HFFc6 (cell line): ENCODE data around the gene MFAP5. TPM values are rescaled to one million over a fixed set of nuclear protein-coding genes. Genes with fewer than 3 reads are reported as not detected.
"Not testable (repeated sequence)": the region's sequence is repeated elsewhere in the genome, so short reads cannot be mapped to it uniquely, and the experiment has no call there.

ENCODE experiments used
- DNase-seq: peaks from one replicate; pipeline ENCODE4 v3.0.0-alpha.2; 2018
- H3K27ac Mint-ChIP-seq: 2 replicates; pipeline ENCODE4 v1.8.0; 2020; ENCODE audit warnings: mild to moderate bottlenecking, mixed read lengths
- H3K27me3 Mint-ChIP-seq: 2 replicates; pipeline ENCODE4 v1.8.0; 2021; ENCODE audit warnings: mild to moderate bottlenecking, moderate library complexity, mixed read lengths; ENCODE audit not compliant: insufficient read depth
- H3K36me3 Mint-ChIP-seq: 2 replicates; pipeline ENCODE4 v1.8.0; 2021; ENCODE audit warnings: low read depth, mixed read lengths
- H3K4me1 Mint-ChIP-seq: 2 replicates; pipeline ENCODE4 v1.8.0; 2020; ENCODE audit warnings: low read depth, mixed read lengths
- H3K4me3 Mint-ChIP-seq: 2 replicates; pipeline ENCODE4 v1.8.0; 2020; ENCODE audit warnings: mild to moderate bottlenecking, moderate library complexity, mixed read lengths
- H3K9me3 Mint-ChIP-seq: 2 replicates; pipeline ENCODE4 v1.8.0; 2020; ENCODE audit warnings: mild to moderate bottlenecking, mixed read lengths
- total RNA-seq, 6 experiments: library from RNA; stranded (reverse); fragmentation: NEBNext Ultra II Directional; extraction: Animal tissue kit (Norgen Biotek cat#: 25700); gene quantifications; 2 replicates in 1 of 6; 3 replicates in 5 of 6; pipeline ENCODE4 v1.2.3, GENCODE V29; 2021
- TF ChIP-seq, protein P1 (sequence below): fragments of 200-600 bp; sonication (generic); IDR thresholded peaks from 2 replicates; pipeline ENCODE4 v1.5.0; 2021; ENCODE audit warnings: antibody characterized with exemption, mild to moderate bottlenecking

Gene MFAP5
- total RNA-seq, 6 experiments from 2014 or later: 42.1 to 194 (median 167) TPM

DNA sequence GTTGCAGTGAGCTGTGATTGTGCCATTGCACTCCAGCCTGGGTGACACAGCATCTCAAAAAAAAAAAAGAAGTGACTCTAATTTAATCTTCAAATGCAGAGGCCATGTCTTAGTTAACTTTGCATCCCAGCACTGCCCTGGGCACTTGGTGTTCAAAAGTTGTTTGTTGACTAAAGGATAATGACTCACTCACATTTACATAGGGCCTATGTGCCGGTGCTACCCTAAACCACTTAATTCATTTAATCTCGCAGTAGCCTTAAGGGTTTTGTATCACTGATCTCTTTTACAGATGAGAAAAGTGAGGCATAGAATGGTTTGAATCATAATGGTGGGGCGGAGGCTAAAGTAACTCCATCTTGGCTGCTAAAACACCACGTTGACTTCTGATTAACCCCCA lies 23.7 kb downstream of the MFAP5 start:
- H3K4me3 Mint-ChIP-seq: no peak overlapping the region
- no peak for DNase-seq
- no peaks in the 10 kb centered on the region for H3K36me3 Mint-ChIP-seq

DNA sequence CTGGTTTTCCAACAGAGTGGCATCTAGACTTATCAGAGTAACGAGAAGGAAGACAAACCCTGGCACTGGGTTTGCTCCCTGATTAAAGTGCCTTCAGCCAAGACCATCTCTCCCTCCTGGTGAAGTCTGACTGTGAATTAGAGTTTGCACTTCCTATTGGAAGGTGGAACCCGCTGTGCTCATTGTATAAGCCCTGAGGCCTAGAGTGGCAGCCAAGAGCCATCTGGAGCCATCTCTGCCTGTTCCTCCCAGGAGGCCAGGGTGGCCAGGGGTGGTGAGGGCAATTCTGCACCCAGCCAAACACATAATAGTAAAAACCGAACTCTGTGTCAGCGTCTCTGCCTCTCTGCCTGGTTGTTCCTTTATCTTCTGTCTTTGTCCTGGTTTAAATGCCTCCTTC lies 25.0 kb downstream of the MFAP5 start:
- no peak for DNase-seq
- peaks cover 8% of the 10 kb centered on the region for H3K27me3 Mint-ChIP-seq
- H3K4me1 Mint-ChIP-seq: peaks cover 24% of the 10 kb centered on the region; the same call in 1 of the 2 replicates
- no peak overlapping the region for H3K27ac Mint-ChIP-seq
- TF ChIP-seq, protein P1, sequence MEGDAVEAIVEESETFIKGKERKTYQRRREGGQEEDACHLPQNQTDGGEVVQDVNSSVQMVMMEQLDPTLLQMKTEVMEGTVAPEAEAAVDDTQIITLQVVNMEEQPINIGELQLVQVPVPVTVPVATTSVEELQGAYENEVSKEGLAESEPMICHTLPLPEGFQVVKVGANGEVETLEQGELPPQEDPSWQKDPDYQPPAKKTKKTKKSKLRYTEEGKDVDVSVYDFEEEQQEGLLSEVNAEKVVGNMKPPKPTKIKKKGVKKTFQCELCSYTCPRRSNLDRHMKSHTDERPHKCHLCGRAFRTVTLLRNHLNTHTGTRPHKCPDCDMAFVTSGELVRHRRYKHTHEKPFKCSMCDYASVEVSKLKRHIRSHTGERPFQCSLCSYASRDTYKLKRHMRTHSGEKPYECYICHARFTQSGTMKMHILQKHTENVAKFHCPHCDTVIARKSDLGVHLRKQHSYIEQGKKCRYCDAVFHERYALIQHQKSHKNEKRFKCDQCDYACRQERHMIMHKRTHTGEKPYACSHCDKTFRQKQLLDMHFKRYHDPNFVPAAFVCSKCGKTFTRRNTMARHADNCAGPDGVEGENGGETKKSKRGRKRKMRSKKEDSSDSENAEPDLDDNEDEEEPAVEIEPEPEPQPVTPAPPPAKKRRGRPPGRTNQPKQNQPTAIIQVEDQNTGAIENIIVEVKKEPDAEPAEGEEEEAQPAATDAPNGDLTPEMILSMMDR: no peak
- H3K9me3 Mint-ChIP-seq: peaks cover 4% of the 10 kb centered on the region; the same call in 1 of the 2 replicates
- no peaks in the 10 kb centered on the region for H3K36me3 Mint-ChIP-seq
- no peak overlapping the region for H3K4me3 Mint-ChIP-seq

More for the DNA sequence above, 23.7 kb downstream of the MFAP5 start:
- Mint-ChIP-seq H3K9me3 (peaks cover 4% of the 10 kb centered on the region; the same call in 1 of the 2 replicates), H3K27ac (no peak overlapping the region), H3K4me1 (peaks cover 24% of the 10 kb centered on the region; the same call in 1 of the 2 replicates), H3K27me3 (peaks cover 8% of the 10 kb centered on the region)
- TF ChIP-seq, protein P1: no peak

DNA sequence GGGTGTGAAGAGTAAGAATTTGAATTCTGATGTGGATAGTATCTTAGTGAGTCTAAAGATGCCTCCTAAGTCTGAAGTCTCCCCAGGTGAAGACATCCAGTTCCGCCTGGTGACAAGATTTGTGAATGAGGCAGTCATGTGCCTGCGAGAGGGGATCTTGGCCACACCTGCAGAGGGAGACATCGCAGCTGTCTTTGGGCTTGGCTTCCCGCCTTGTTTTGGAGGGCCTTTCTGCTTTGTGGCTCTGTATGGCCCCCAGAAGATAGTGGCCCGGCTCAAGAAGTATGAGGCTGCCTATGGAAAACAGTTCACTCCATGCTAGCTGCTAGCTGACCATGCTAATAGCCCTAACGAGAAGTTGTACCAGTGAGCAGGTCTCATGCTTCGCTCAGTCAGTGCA lies 25.4 kb downstream of the MFAP5 start:
- Mint-ChIP-seq H3K4me1 (peaks cover 24% of the 10 kb centered on the region; the same call in 1 of the 2 replicates), H3K4me3 (no peak overlapping the region)

DNA sequence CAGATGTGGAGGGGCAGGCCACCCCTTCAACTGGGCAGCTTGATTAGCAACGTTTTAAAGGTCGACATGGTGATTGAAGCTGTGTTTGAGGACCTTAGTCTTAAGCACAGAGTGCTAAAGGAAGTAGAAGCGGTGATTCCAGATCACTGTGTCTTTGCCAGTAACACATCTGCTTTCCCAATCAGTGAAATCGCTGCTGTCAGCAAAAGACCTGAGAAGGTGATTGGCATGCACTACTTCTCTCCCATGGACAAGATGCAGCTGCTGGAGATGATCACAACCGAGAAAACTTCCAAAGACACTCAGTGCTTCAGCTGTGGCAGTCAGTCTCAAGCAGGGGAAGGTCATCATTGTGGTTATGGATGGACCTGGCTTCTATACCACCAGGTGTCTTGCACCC lies 26.0 kb downstream of the MFAP5 start:
- H3K9me3 Mint-ChIP-seq: peaks cover 4% of the 10 kb centered on the region; the same call in 1 of the 2 replicates
- peaks cover 24% of the 10 kb centered on the region; the same call in 1 of the 2 replicates for H3K4me1 Mint-ChIP-seq
- DNase-seq: no peak
- no peak overlapping the region for H3K4me3 Mint-ChIP-seq
- H3K27ac Mint-ChIP-seq: no peak overlapping the region
- H3K36me3 Mint-ChIP-seq: no peaks in the 10 kb centered on the region
- TF ChIP-seq, protein P1: no peak
- peaks cover 8% of the 10 kb centered on the region for H3K27me3 Mint-ChIP-seq

More for the DNA sequence above, 25.4 kb downstream of the MFAP5 start:
- no peak for DNase-seq
- TF ChIP-seq, protein P1: no peak
- Mint-ChIP-seq H3K27me3 (peaks cover 8% of the 10 kb centered on the region), H3K36me3 (no peaks in the 10 kb centered on the region), H3K27ac (no peak overlapping the region), H3K9me3 (peaks cover 4% of the 10 kb centered on the region; the same call in 1 of the 2 replicates)

DNA sequence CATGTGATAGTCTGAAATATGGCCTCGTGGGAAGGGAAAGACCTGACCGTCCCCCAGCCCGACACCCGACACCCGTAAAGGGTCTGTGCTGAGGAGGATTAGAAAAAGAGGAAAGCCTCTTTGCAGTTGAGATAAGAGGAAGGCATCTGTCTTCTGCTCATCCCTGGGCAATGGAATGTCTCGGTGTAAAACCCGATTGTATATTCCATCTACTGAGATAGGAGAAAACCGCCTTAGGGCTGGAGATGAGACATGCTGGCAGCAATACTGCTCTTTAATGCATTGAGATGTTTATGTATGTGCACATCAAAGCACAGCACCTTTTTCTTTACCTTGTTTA lies 26.6 kb downstream of the MFAP5 start:
- not testable (repeated sequence) for H3K36me3 Mint-ChIP-seq, H3K27ac Mint-ChIP-seq, H3K27me3 Mint-ChIP-seq, H3K4me3 Mint-ChIP-seq, H3K9me3 Mint-ChIP-seq, DNase-seq
- H3K4me1 Mint-ChIP-seq: peaks cover 24% of the 10 kb centered on the region; the same call in 1 of the 2 replicates

DNA sequence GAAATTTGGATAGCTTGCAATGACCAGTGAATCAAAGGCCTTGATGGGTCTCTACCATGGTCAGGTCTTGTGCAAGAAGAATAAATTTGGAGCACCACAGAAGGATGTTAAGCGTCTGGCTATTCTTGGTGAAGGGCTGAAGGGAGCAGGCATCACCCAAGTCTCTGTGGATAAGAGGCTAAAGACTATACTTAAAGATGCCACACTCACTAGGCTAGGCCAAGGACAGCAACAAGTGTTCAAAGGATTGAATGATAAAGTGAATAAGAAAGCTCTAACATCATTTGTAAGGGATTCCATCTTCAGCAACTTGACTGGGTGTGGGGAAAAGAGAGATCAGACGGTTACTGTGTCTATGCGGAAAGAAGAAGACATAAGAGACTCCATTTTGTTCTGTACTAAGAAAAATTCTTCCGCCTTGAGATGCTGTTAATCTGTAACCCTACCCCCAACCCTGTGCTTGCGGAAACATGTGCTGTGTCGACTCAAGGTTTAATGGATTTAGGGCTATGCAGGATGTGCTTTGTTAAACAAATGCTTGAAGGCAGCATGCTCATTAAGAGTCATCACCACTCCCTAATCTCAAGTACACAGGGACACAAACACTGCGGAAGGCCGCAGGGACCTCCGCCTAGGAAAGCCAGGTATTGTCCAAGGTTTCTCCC lies 27.2 kb downstream of the MFAP5 start:
- DNase-seq, H3K9me3 Mint-ChIP-seq, H3K27ac Mint-ChIP-seq, H3K4me3 Mint-ChIP-seq, H3K27me3 Mint-ChIP-seq, H3K36me3 Mint-ChIP-seq: not testable (repeated sequence)
- H3K4me1 Mint-ChIP-seq: peaks cover 24% of the 10 kb centered on the region; the same call in 1 of the 2 replicates
